HepG2 (cell line): ENCODE data around the gene NEK7. TPM values are rescaled to one million over a fixed set of nuclear protein-coding genes. Genes with fewer than 3 reads are reported as not detected.

Experiments
- ZNF33A ChIP-seq: sonication (generic); formaldehyde crosslinking; IDR thresholded peaks from 2 replicates; pipeline ENCODE4 v1.5.1; 2020; ENCODE audit warnings: missing genetic modification reagents, mild to moderate bottlenecking, moderate library complexity, borderline replicate concordance
- ZNF768 ChIP-seq: sonication (generic); formaldehyde crosslinking; IDR thresholded peaks from 2 replicates; pipeline ENCODE4 v1.4.0; 2020; ENCODE audit warnings: missing genetic modification reagents
- ZNF773 ChIP-seq: sonication (generic); formaldehyde crosslinking; IDR thresholded peaks from 2 replicates; pipeline ENCODE4 v1.4.0; 2020; ENCODE audit warnings: missing genetic modification reagents, borderline replicate concordance
- polyA plus RNA-seq, 8 experiments: library from polyadenylated mRNA; depleted of rRNA in 3 of 8; stranded (reverse) in 7 of 8; unstranded in 1 of 8; fragments of >200 nt; fragmentation: Illumina TruSeq in 4 of 8; extraction: Trizol in 4 of 8; gene quantifications; 2 replicates each; pipeline versions ENCODE4 v1.2.1 to v1.2.3, GENCODE V29; 2011 to 2016; ENCODE audit warnings: low read depth in 4 of 8, missing spikeins in 1 of 8, mixed read lengths in 1 of 8; ENCODE audit not compliant: insufficient read depth in 1 of 8
- total RNA-seq, 5 experiments: library from RNA; depleted of rRNA; stranded (reverse); fragments of >200 nt; fragmentation: Illumina TruSeq; extraction: Trizol; gene quantifications; 2 replicates each; pipeline ENCODE4 v1.2.3, GENCODE V29; 2016; ENCODE audit warnings: low read depth in 1 of 5
- TF ChIP-seq, protein P1 (sequence below): sonication (generic); formaldehyde crosslinking; IDR thresholded peaks from 2 replicates; pipeline ENCODE4 v1.5.1; 2020; ENCODE audit warnings: mild to moderate bottlenecking, moderate library complexity, missing genetic modification reagents
- TF ChIP-seq, protein P2 (sequence below): sonication (generic); formaldehyde crosslinking; IDR thresholded peaks from 2 replicates; pipeline ENCODE4 v1.4.0; 2020; ENCODE audit warnings: missing genetic modification reagents, borderline replicate concordance
- TF ChIP-seq, protein P3 (sequence below): sonication (generic); formaldehyde crosslinking; conservative IDR thresholded peaks from 2 replicates; pipeline ENCODE4 v1.8.0; 2022; ENCODE audit warnings: missing genetic modification reagents
- TF ChIP-seq, protein P4 (sequence below): sonication (generic); formaldehyde crosslinking; conservative IDR thresholded peaks from 2 replicates; pipeline ENCODE4 v1.5.0; 2020; ENCODE audit warnings: missing genetic modification reagents

The NEK7 gene
- total and polyA plus RNA-seq, 2 of the 13 experiments (the other 11 are each of a cell fraction or from before 2014, with no cell fraction given): 18.1 to 19.2 TPM

- TF ChIP-seq, protein P1, sequence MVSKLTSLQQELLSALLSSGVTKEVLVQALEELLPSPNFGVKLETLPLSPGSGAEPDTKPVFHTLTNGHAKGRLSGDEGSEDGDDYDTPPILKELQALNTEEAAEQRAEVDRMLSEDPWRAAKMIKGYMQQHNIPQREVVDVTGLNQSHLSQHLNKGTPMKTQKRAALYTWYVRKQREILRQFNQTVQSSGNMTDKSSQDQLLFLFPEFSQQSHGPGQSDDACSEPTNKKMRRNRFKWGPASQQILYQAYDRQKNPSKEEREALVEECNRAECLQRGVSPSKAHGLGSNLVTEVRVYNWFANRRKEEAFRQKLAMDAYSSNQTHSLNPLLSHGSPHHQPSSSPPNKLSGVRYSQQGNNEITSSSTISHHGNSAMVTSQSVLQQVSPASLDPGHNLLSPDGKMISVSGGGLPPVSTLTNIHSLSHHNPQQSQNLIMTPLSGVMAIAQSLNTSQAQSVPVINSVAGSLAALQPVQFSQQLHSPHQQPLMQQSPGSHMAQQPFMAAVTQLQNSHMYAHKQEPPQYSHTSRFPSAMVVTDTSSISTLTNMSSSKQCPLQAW (CRISPR knock-in tag): no peak
- TF ChIP-seq ZNF773: no peak
- TF ChIP-seq, protein P2, sequence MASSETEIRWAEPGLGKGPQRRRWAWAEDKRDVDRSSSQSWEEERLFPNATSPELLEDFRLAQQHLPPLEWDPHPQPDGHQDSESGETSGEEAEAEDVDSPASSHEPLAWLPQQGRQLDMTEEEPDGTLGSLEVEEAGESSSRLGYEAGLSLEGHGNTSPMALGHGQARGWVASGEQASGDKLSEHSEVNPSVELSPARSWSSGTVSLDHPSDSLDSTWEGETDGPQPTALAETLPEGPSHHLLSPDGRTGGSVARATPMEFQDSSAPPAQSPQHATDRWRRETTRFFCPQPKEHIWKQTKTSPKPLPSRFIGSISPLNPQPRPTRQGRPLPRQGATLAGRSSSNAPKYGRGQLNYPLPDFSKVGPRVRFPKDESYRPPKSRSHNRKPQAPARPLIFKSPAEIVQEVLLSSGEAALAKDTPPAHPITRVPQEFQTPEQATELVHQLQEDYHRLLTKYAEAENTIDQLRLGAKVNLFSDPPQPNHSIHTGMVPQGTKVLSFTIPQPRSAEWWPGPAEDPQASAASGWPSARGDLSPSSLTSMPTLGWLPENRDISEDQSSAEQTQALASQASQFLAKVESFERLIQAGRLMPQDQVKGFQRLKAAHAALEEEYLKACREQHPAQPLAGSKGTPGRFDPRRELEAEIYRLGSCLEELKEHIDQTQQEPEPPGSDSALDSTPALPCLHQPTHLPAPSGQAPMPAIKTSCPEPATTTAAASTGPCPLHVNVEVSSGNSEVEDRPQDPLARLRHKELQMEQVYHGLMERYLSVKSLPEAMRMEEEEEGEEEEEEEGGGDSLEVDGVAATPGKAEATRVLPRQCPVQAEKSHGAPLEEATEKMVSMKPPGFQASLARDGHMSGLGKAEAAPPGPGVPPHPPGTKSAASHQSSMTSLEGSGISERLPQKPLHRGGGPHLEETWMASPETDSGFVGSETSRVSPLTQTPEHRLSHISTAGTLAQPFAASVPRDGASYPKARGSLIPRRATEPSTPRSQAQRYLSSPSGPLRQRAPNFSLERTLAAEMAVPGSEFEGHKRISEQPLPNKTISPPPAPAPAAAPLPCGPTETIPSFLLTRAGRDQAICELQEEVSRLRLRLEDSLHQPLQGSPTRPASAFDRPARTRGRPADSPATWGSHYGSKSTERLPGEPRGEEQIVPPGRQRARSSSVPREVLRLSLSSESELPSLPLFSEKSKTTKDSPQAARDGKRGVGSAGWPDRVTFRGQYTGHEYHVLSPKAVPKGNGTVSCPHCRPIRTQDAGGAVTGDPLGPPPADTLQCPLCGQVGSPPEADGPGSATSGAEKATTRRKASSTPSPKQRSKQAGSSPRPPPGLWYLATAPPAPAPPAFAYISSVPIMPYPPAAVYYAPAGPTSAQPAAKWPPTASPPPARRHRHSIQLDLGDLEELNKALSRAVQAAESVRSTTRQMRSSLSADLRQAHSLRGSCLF: no peak
- TF ChIP-seq, protein P3, sequence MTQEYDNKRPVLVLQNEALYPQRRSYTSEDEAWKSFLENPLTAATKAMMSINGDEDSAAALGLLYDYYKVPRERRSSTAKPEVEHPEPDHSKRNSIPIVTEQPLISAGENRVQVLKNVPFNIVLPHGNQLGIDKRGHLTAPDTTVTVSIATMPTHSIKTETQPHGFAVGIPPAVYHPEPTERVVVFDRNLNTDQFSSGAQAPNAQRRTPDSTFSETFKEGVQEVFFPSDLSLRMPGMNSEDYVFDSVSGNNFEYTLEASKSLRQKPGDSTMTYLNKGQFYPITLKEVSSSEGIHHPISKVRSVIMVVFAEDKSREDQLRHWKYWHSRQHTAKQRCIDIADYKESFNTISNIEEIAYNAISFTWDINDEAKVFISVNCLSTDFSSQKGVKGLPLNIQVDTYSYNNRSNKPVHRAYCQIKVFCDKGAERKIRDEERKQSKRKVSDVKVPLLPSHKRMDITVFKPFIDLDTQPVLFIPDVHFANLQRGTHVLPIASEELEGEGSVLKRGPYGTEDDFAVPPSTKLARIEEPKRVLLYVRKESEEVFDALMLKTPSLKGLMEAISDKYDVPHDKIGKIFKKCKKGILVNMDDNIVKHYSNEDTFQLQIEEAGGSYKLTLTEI (CRISPR knock-in tag): no peak
- TF ChIP-seq, protein P4, sequence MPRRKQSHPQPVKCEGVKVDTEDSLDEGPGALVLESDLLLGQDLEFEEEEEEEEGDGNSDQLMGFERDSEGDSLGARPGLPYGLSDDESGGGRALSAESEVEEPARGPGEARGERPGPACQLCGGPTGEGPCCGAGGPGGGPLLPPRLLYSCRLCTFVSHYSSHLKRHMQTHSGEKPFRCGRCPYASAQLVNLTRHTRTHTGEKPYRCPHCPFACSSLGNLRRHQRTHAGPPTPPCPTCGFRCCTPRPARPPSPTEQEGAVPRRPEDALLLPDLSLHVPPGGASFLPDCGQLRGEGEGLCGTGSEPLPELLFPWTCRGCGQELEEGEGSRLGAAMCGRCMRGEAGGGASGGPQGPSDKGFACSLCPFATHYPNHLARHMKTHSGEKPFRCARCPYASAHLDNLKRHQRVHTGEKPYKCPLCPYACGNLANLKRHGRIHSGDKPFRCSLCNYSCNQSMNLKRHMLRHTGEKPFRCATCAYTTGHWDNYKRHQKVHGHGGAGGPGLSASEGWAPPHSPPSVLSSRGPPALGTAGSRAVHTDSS (CRISPR knock-in tag): no peak
- no peak for TF ChIP-seq ZNF33A (CRISPR knock-in tag)
- TF ChIP-seq ZNF768: no peak
These were observed 122.1 kb downstream of the NEK7 start (continued) for GRCh38 chr1:198278943-198279342.
